SK-MEL-5 (cell line): ENCODE results near the gene TSPAN5. TPM values are rescaled to one million over a fixed set of nuclear protein-coding genes. Genes with fewer than 3 reads are reported as not detected.
A peak's percentile ranks its signal among the peaks of the same experiment; 100 is the strongest.

Experiments used
- DNase-seq: peaks from one replicate; pipeline ENCODE4 v3.0.0-alpha.2; 2016; ENCODE audit warnings: low read depth, low spot score
- in situ Hi-C: cut with HindIII; loops from 2 replicates; pipeline ENCODE4 v1.10.0; 2016; ENCODE audit warnings: low sequenced_read_pairs, high pct_unique_total_duplicates, low pct_unique_long_range_greater_than_20kb
- total RNA-seq: library from RNA; depleted of rRNA; stranded (reverse); fragments of >200 nt; shearing (Covaris generic); gene quantifications from 2 replicates; pipeline ENCODE4 v1.2.3, GENCODE V29; 2014

TSPAN5 gene
- total RNA-seq, 1 experiment from 2014 or later = 1.2 TPM

DNA sequence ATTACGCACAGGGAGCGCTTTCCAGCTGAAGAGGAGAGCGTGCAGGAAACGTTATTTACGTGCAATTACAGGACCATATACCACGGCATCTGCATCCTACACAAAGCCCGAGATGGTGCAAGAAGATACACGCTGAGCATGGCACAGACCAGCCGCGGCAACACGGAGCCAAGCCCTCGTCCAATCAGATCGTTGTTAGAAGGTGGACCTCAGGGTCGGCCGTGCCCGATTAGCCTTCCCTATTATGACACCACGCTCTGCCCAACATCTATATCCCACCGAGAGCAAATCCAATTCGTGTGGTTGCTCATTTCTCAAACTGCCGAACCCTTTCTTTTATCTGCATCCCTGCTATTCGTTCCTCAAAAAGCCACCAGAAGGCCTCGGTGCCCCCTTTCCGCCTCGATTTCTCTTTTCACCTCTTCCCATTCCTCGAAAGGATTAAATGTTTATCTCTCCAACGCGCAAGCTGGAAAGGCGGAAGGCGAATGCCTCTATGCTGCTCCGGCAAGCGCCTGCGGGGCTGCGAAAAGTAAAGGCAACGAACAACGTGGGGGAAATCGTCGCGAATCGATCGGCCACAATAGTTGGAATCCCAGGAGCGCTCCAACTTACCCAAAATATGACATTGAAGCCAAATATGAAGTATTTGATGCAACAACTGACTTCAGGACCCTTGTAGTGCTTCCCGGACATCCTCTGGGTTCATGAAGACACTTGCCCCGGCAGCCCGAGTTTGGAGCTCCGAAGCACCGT is 702 bp downstream of the TSPAN5 start:
- in situ Hi-C loops = no loop called here
- peak; percentile 5 for DNase-seq

DNA sequence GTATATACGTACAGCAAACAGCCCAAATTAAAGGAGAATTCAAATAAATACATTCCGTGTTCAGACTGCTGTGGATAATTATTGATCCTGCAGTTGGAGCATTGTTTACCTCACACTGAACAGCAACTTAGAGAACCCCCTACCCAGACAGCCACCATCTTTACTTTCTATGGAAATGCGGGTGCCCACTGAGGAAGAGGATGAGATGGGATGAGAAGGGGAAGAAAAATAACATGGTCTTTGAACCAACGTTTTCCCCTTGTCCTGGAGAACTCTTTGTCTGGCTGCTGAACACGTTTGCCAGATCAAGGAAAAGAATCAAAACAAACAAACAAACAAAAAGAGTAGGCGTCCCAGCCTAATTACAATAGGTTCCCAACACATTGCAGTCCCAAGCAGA is 1.5 kb downstream of the TSPAN5 start:
- in situ Hi-C loops = no loop called here
- no peak for DNase-seq

DNA sequence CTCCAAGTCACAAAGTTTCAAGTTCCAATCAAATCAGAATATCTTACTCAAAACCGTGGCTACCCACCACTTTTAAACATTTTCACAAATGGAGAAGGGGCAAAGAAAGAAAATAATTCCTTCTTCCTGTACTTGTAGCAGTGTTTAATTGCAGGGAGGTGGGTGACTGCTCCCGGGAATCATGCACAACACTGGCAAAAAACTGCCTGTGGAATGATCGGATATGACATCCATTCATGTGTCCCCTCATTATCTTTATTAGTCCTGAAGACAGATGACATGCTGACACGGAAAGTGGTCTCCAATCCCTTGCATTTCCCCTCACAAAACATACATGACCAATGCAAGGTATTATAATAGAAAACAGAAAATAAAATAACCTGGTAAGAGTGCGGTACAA is 2.0 kb downstream of the TSPAN5 start:
- in situ Hi-C loops = no loop called here
- DNase-seq = no peak

DNA sequence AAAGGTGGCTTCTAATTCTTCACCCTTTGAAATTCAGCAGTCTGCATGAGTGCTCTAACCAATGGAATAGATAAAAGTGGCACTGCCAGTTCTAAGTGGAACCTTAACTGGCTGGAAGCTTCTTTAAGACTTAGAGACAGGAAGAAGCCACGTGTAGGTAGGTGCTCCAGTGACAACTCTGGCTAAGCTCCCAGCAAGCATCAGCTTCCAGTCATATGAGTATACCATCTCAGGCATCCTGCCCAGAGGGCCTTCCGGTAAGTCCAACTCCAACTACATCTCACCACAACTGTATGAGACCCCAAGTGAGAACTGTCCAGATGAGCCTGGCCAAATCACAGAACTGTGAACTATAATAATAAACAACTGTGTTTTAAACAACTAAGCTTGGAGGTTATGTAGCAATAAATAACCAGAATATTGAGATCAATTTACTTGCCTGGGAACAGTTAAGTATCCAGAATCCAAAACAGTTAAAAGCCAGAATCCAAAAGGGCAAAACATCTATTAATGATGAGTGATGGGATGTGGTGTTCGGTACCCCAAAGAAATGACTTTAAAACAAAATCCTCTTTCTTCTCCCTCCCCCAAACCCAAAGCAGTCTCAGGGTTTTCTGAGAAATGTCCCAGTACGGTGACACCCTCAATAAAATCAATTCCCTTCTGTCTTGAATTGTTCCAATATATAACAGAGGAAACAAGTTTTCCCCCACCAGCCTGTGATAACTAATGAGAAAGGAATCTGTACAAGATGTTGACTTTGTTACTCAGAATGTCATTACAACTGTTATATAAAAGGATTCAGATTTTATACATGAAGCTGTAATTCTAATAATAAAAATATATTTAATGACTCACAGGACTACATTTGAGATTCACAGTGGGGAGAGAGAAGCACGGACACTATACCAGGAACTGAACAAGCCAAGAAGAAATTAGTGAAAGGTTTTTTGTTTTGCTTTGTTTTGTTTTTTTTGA is 4.2 kb downstream of the TSPAN5 start:
- no peak for DNase-seq
- in situ Hi-C loops = no loop called here

DNA sequence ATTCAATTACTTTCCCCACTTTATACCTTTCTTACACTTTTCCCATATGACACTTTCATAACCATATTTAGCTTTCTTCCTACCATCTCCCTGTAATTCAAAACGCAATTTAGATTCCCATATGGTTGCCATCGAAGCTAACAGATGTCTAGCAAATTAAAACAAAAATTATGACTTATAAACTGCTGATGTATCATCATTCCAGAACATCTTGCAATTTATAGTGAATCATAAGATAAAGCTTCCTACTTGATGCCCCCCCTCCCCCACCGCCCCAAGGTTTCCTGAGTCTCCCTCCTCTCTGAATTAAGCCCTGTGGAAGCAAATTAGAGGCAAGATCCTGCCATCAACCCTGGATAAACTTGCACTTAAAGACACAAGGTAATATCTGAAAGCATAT is 5.4 kb downstream of the TSPAN5 start:
- DNase-seq = no peak
- in situ Hi-C loops = no loop called here

DNA sequence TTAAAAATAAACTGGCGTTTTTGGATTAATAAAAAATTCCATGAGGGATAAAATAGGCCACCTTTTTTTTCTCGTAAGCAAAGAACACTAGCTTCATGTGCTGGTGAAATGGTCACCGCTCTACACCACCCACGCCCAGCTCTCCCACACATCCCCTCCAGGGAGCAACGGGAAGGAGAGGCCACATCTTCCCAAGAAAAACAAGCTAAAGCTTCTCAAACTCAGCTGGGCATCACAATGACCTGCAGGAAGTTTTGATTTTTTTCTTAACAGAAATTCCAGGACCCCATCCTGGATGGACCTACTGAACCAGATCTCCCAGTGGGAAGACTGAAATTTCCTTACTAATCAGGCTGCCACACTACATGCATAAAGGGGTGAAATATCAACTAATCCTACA is 9.8 kb downstream of the TSPAN5 start:
- no peak for DNase-seq
- in situ Hi-C loops = no loop called here

DNA sequence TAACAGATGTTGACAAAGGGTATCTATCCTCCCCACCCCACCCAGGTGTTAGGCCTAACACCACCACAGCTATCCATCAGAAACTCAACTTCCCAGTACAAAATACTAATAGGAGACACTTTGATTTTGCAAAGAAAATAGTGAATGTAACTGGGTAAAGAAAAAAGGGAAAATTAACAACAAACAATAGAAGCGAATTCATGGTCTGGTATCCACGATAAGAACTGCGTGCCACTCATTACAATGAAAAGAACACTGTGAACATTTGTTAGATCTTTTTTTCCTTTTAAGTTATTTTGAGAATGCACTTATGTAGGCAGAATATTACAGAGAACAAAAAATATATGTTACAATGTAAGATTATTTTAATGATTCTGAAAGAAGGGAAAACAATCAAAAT is 12.0 kb downstream of the TSPAN5 start:
- no peak for DNase-seq
- in situ Hi-C loops = no loop called here

DNA sequence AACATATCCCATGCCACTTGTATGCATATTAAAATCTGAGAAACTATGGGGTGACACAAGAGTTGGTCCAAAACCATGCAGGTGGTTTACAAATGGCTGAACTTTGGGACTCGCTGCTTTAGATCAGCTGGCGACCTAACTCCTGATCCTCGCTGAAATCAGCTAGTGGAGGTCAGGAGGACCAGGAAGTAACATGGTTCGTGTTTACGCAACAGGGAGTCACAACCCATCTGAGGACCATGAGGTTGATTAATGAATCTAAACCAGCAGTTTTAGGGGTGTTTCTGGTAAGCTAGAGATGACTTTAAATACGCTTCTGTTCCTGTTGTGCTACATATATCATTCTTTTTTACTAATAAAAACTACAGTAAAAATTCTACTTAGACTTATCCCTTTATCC is 12.9 kb downstream of the TSPAN5 start:
- no peak for DNase-seq
- in situ Hi-C loops = no loop called here

DNA sequence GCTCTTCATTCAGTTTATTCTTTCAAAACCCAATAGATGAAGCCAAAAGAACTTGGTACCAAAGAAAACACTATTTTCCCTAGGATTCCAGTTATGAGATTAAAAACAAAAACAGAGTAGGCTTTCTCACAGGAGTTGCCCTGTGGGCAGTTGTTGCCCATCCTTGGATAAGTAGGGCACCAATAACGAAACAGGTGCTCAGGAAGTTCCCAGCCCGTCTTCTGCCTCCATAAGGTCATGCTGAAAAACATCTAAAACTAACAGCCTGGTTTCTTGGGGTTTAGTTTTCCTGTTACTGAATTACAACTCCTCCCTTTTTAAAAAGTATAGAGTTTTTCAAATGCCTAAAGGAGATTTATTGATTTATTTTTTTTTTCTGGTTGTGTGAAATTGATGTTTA is 14.7 kb downstream of the TSPAN5 start:
- no peak for DNase-seq
- in situ Hi-C loops = no loop called here

DNA sequence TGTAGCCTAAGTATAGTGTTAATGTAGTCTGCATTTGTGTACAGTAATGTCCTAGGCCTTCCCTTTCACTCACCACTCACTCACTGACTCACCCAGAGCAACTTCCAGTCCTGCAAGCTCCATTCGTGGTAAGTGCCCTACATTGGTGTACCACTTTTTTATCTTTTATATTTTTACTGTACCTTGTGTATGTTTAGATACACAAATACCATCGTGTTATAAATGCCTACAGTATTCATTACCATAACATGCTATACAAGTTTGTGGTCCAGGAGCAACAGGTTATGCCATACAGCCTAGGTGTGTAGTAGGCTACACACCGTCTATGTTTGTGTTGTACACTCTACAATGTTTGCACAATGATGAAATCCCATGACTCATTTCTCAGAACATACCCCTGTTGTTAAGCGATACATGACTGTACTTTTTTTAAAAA is 15.4 kb downstream of the TSPAN5 start:
- in situ Hi-C loops = no loop called here
- DNase-seq = no peak

DNA sequence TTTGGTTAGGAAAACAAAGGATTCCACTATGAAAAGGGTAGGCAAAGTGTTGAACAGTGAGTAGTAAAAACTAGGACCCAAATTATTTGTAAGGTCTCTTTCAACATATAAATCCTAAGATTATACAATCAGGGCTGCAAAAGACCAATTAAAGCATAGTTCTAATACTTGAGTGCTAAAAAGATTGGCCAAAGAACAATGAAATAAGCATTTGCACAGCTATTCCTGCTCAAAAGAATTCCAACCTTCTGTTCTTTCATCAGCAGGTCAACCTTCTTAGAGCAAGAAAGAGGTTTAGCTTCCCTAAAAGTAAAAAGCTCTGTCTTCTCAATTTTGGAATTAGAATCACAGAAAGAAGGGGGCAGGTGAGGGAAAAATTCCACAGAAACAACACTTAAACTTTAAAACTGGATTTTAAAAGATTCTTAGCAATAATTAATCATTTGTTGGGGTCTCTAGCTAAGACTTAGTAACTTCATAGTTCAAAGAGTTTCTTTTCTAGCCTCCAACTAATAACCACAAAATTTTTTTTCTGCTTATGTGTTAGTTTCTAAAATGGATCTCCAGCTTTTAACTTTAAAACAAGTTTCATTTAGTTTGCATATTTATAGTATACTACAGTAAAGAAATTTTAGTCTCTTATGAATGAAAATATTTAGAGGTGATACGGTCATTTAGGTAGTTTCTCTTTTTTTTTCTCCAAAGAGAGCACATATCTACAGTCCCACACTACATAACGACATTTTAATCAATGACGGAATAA is 16.3 kb downstream of the TSPAN5 start:
- no peak for DNase-seq
- in situ Hi-C loops = no loop called here

DNA sequence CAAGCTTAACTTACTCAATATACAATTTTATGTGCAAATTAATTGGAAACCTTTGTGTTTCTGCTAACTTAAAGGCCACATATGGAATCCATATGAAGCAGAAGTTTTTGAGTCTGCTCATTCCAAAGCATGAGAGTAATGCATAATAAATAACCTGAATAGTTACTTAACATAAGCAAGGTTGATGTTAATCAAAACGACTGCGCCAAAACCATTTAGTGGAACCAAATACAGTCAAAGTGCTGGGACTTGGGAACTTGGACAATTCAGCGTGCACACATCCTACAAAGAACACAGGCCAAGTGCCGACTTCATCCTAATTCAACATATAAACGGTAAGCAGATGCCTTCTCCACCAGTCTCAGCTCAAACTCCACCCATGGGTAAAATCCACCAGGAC is 17.0 kb downstream of the TSPAN5 start:
- DNase-seq = no peak
- in situ Hi-C loops = no loop called here

DNA sequence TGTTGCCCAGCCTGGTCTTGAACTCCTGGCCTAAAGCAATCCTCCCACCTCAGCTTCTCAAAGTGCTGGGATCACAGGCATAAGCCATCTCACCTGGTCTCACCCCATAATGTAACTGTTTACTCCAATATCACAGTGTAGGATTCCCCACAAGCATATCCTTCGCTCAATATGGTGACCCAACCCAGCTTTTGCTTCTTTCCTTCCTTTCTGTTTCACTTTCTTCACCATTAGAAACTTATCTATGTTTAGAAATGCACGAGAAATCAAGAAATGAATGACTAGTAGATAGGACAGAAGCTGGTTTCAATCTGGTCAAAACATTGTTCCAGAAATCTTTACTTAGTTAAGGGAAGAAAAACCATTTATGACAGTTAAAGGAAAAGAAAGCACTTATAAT is 18.9 kb downstream of the TSPAN5 start:
- in situ Hi-C loops = no loop called here

DNA sequence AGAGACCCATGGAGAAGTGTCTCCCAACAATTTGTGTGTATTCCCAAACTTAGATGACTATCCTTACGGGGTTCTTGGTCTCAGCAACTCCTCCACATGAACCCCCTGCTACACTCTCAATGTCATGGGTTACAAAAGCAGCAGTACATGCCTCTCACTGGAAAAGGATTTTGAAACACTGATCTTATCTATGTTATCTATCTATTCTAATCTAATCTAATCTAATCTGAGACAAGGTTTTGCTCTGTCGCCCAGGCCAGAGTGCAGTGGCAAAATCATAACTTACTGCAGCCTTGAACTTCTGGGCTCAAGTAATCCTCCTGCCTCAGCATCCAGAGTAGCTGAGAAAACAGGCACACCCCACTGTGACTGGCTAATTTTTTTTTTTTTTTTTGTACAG is 19.3 kb downstream of the TSPAN5 start:
- in situ Hi-C loops = no loop called here
- no peak for DNase-seq

More for the DNA sequence above, 18.9 kb downstream of the TSPAN5 start:
- DNase-seq = no peak

DNA sequence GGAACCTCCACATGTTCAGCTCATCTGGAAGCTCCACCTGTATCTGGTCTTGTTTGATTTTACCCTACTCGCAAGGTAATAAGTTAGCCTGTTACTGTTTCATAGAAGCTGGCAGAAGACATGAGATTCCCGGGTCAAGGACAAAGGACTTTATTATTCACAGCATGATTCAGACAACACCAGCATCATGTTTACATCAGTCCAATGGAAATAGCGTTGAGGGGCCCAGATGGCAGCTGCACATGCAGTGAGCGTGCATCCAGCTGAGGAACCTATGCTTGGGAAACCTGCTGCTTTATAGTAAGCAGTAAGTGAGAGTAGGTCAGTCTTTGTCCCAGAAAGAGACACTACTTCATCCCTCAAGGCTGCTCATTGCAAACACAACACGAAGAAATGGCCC is 19.8 kb downstream of the TSPAN5 start:
- in situ Hi-C loops = no loop called here
- DNase-seq = no peak

DNA sequence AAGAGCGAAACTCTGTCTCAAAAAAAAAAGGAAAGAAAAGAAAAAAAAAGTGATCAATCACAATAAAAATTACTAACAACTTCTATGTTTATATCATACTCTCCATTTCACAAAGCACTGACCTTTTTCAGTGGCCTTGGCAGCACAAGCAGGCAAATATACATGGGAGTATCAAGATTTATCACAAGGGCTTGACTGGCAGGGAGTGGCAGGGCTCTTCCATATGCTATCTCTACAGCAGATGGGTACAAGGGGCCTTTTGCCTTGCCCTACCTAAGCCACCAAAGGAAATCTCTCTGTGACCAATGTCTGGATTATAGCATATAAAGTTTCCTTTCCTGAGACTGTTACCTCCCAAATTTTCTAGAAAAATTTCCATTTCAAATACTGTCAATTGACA is 24.4 kb downstream of the TSPAN5 start:
- in situ Hi-C loops = no loop called here
- no peak for DNase-seq

DNA sequence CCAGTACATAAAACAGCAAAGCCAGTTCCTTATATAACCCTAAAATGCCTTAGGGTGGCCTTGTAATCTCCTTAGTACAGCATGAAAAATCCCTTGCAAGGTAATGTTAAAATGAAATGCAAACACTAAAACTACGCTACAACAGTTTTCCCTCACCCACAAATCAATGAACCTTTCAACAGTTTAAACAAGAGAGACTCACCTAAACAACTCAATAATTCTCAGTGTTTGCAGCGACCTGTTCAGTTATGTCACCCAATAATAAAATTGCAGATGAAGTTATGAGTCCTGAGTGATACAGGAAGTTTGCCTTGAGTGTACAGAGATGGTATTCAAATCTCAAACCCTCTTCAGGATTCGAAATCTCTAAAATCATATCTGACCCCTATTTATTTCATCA is 25.3 kb downstream of the TSPAN5 start:
- DNase-seq = no peak
- in situ Hi-C loops = no loop called here

DNA sequence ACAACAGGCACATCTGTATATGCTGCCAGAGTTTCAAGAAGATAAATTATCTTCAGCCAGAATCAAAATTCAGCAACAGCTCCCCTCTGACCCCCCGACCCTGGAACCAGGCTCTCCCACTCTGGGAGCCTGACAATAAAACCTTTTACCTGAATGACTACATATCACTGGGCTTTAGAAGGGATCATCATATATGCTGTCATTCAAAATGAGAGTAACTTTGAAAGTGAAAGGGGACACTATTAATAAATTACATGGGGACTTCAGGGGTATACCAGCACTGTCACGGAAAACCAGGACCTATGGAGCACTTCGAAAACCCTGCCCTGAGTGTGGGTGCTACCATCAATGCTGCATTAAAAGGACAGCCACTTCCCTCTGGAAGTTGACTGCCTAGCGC is 26.2 kb downstream of the TSPAN5 start:
- in situ Hi-C loops = no loop called here

More for the DNA sequence above, 26.2 kb downstream of the TSPAN5 start:
- DNase-seq = no peak
